Hepatocyte (in vitro differentiated cells): Measurements from ENCODE around the gene CAVIN1. TPM values are rescaled to one million over a fixed set of nuclear protein-coding genes. Genes with fewer than 3 reads are reported as not detected.

ENCODE experiments used
- DNase-seq: peaks from one replicate; pipeline ENCODE4 v3.0.0-alpha.2; 2016; ENCODE audit warnings: low spot score
- H2AFZ ChIP-seq: fragments of 200-600 bp; sonication (generic); 2 replicates; pipeline ENCODE4 v1.6.0; 2016; ENCODE audit warnings: antibody characterized with exemption, mild to moderate bottlenecking
- H3K27ac ChIP-seq: fragments of 200-600 bp; sonication (generic); 2 replicates; pipeline ENCODE4 v1.5.1; 2016; ENCODE audit warnings: mild to moderate bottlenecking
- H3K27me3 ChIP-seq: fragments of 200-600 bp; sonication (generic); 2 replicates; pipeline ENCODE4 v1.6.1; 2016
- H3K36me3 ChIP-seq: fragments of 200-600 bp; sonication (generic); replicated peaks from 2 replicates; pipeline ENCODE4 v1.5.1; 2016; ENCODE audit warnings: low read depth; ENCODE audit not compliant: insufficient read depth
- H3K4me1 ChIP-seq: fragments of 200-600 bp; sonication (generic); 2 replicates; pipeline ENCODE4 v1.5.1; 2016; ENCODE audit warnings: mild to moderate bottlenecking, moderate library complexity; ENCODE audit not compliant: insufficient read depth
- H3K4me2 ChIP-seq: fragments of 200-600 bp; sonication (generic); 2 replicates; pipeline ENCODE4 v1.6.0; 2016
- H3K4me3 ChIP-seq: fragments of 200-600 bp; sonication (generic); 2 replicates; pipeline ENCODE4 v1.5.1; 2016; ENCODE audit warnings: mild to moderate bottlenecking
- H3K79me2 ChIP-seq: fragments of 200-600 bp; sonication (generic); 2 replicates; pipeline ENCODE4 v1.6.0; 2017; ENCODE audit warnings: mild to moderate bottlenecking
- H3K9me2 ChIP-seq: fragments of 200-600 bp; sonication (generic); replicated peaks from 2 replicates; pipeline ENCODE4 v1.6.0; 2017; ENCODE audit warnings: mild to moderate bottlenecking; ENCODE audit not compliant: insufficient read depth
- H3K9me3 ChIP-seq: fragments of 200-600 bp; sonication (generic); 2 replicates; pipeline ENCODE4 v1.5.1; 2016; ENCODE audit warnings: low read depth, mild to moderate bottlenecking
- H4K20me1 ChIP-seq: fragments of 200-600 bp; sonication (generic); 2 replicates; pipeline ENCODE4 v1.6.0; 2016; ENCODE audit warnings: mild to moderate bottlenecking; ENCODE audit not compliant: insufficient read depth, poor library complexity, severe bottlenecking
- EZH2 ChIP-seq: fragments of 200-600 bp; sonication (generic); IDR thresholded peaks from 2 replicates; pipeline ENCODE4 v1.6.1; 2016; ENCODE audit warnings: antibody characterized with exemption, mild to moderate bottlenecking, borderline replicate concordance
- EZH2phosphoT487 ChIP-seq: fragments of 200-600 bp; sonication (generic); IDR thresholded peaks from one replicate; pipeline ENCODE4 v1.6.1; 2018; ENCODE audit warnings: antibody characterized with exemption, mild to moderate bottlenecking, low read depth, moderate library complexity; ENCODE audit not compliant: unreplicated experiment, severe bottlenecking
- WGBS: methylation state at CpG from one replicate; pipeline ENCODE4 v1.1.6; 2016; ENCODE audit warnings: low lambda C conversion rate; ENCODE audit errors: missing lambda C conversion rate; 5-methylcytosine and 5-hydroxymethylcytosine counted together
- polyA plus RNA-seq: library from polyadenylated mRNA; unstranded; fragments of >200 nt; fragmentation: Nextera tagmentation; extraction: Ambion mirVana; gene quantifications from 2 replicates; pipeline ENCODE4 v1.2.1, GENCODE V29; 2016
- total RNA-seq: library from RNA; depleted of rRNA; stranded (reverse); fragments of >200 nt; gene quantifications from 2 replicates; pipeline ENCODE4 v1.2.3, GENCODE V29; 2014
- TF ChIP-seq, protein P1 (sequence below): fragments of 200-600 bp; sonication (generic); IDR thresholded peaks from 2 replicates; pipeline ENCODE4 v1.5.1; 2016; ENCODE audit warnings: antibody characterized with exemption, mild to moderate bottlenecking; ENCODE audit not compliant: poor library complexity

Gene CAVIN1
- 69.9 and 85.8 TPM in 2 replicates for total RNA-seq
- 96.5 and 111 TPM in 2 replicates for polyA plus RNA-seq

DNA sequence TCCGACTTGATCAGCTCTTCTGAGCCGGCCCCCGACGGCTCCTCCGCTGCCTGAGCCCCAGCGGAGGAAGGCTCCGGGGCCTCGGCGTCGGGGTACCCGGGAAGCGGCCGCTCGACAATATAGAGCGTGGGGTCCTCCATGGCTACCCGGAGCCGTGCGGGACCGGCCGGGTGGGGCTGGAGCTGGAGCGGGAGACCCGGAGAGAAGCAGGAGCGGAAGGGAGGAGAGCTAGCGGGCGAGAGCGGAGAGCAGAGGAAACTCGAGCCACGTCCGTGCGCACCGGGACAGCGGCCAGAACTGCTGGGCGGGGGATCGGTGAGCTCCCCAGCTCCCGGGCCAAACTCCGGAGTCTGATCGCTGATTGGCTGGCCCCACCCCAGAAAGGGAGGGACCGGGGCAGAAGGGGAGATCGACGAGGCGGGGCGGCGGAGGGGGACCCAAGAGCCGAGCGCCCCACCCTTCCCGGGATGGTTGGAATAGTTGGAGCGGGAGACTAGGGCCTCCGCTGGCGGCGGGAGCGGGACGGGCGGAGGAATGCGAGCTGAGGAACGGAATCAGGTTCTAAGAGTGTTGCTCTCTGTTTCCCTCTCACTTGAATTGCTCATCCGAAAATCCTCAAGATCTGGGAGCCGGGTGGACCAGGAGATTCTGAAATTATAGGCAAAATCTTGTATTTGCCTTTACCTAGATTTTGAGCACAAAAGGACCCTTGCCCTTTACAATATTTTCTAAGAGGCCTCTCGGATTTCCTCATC lies at the start of gene CAVIN1:
Gene CAVIN1 (minus strand): TSS at position 299 of the 755 bp plus-strand sequence. CDS start 159 bp downstream, at position 140.
- Histone ChIP-seq H3K79me2 (peaks cover 28% of the 10 kb centered on the region), H3K4me3 (peak within 1 kb of the TSS; percentile 77), H3K27ac (peak within 1 kb of the TSS; percentile 83), H3K4me2 (peak within 1 kb of the TSS; percentile 83), H3K4me1 (peaks cover 16% of the 10 kb centered on the region), H2AFZ (peak within 1 kb of the TSS; percentile 37), H3K36me3 (no peaks in the 10 kb centered on the region), H4K20me1 (peaks cover 9% of the 10 kb centered on the region), H3K27me3 (no peaks in the 10 kb centered on the region), H3K9me3 (no peaks in the 10 kb centered on the region), H3K9me2 (no peaks in the 10 kb centered on the region)
- TF ChIP-seq EZH2phosphoT487 (no peak), EZH2 (no peak)
- TF ChIP-seq, protein P1, sequence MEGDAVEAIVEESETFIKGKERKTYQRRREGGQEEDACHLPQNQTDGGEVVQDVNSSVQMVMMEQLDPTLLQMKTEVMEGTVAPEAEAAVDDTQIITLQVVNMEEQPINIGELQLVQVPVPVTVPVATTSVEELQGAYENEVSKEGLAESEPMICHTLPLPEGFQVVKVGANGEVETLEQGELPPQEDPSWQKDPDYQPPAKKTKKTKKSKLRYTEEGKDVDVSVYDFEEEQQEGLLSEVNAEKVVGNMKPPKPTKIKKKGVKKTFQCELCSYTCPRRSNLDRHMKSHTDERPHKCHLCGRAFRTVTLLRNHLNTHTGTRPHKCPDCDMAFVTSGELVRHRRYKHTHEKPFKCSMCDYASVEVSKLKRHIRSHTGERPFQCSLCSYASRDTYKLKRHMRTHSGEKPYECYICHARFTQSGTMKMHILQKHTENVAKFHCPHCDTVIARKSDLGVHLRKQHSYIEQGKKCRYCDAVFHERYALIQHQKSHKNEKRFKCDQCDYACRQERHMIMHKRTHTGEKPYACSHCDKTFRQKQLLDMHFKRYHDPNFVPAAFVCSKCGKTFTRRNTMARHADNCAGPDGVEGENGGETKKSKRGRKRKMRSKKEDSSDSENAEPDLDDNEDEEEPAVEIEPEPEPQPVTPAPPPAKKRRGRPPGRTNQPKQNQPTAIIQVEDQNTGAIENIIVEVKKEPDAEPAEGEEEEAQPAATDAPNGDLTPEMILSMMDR: no peak
- peak; percentile 94 for DNase-seq
- WGBS: 2% methylated on average over 48 of the region's 58 CpGs

DNA sequence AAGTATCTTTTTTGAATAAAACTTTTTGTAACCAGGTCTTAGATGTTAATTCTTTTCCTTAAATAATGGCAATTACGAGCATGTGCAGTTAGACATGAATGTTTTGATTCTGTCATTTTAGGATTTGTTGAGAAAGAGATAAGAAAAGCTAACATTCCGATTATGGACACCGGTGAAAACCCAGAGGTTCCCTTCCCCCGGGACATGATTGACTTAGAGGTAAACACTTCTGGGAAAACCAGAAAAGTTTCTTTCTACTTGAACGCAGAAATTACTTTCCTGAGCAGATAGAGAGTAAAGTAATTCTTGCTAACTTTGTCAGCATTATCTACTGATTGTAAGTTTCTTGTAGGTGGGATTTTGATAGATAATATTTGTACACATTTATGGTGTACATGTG lies 44.8 kb upstream of the CAVIN1 start:
- H3K27ac ChIP-seq: peak overlapping the region; percentile 14
- H3K4me1 ChIP-seq: peaks cover 16% of the 10 kb centered on the region
- H3K4me2 ChIP-seq: peak overlapping the region; percentile 26
- no peaks in the 10 kb centered on the region for H3K36me3 ChIP-seq
- no peak overlapping the region for H3K4me3 ChIP-seq
- TF ChIP-seq, protein P1: no peak
- TF ChIP-seq EZH2: no peak
- no peak for TF ChIP-seq EZH2phosphoT487
- no peaks in the 10 kb centered on the region for H3K27me3 ChIP-seq
- H2AFZ ChIP-seq: no peak overlapping the region
- WGBS: 37% methylated on average over 5 of the region's 5 CpGs
- no peaks in the 10 kb centered on the region for H3K9me2 ChIP-seq
- DNase-seq: peak; percentile 43
- H3K9me3 ChIP-seq: no peaks in the 10 kb centered on the region
- no peaks in the 10 kb centered on the region for H4K20me1 ChIP-seq
- H3K79me2 ChIP-seq: peaks cover 29% of the 10 kb centered on the region

- Histone ChIP-seq H3K4me1 (peaks cover 25% of the 10 kb centered on the region), H3K4me2 (peak overlapping the region; percentile 63), H3K27me3 (no peaks in the 10 kb centered on the region), H4K20me1 (peaks cover 8% of the 10 kb centered on the region), H3K9me2 (no peaks in the 10 kb centered on the region), H3K79me2 (peaks cover 56% of the 10 kb centered on the region), H2AFZ (no peak overlapping the region), H3K4me3 (no peak overlapping the region), H3K27ac (peak overlapping the region; percentile 64), H3K9me3 (no peaks in the 10 kb centered on the region), H3K36me3 (no peaks in the 10 kb centered on the region)
- DNase-seq: peak; percentile 31
- TF ChIP-seq, protein P1: no peak
- TF ChIP-seq EZH2phosphoT487 (no peak), EZH2 (no peak)
- 59% methylated on average over 4 of the region's 4 CpGs for WGBS
These were observed 40.9 kb upstream of the CAVIN1 start for GRCh38 chr17:42463976-42464400.
